Glomerular endothelial cell (primary cell): Measurements from ENCODE around the gene PMEPA1. TPM values are rescaled to one million over a fixed set of nuclear protein-coding genes. Genes with fewer than 3 reads are reported as not detected.
A peak's percentile ranks its signal among the peaks of the same experiment; 100 is the strongest.

Experiments used
- DNase-seq: peaks from one replicate; pipeline ENCODE4 v3.0.0-alpha.2; 2011; ENCODE audit warnings: low read depth, low spot score; ENCODE audit errors: extremely low read depth
- total RNA-seq: library from RNA; depleted of rRNA; stranded (reverse); fragments of >200 nt; gene quantifications from 2 replicates; pipeline ENCODE4 v1.2.3, GENCODE V29; 2015

The PMEPA1 gene
- total RNA-seq, 1 donor from 2014 or later, result 11.9 TPM

- no peak for DNase-seq
Observed at GRCh38 chr20:57663241-57663640, 46.6 kb downstream of the PMEPA1 start.

GRCh38 chr20:57662456-57663240 lies 47.2 kb downstream of the PMEPA1 start:
- DNase-seq, result no peak

GRCh38 chr20:57661746-57662455 lies 47.9 kb downstream of the PMEPA1 start:
- DNase-seq, result no peak

GRCh38 chr20:57660922-57661745 lies 48.7 kb downstream of the PMEPA1 start:
- DNase-seq, result no peak

- DNase-seq, result no peak
Observed at GRCh38 chr20:57660181-57660921, 49.5 kb downstream of the PMEPA1 start.

GRCh38 chr20:57659517-57660180 lies 50.2 kb downstream of the PMEPA1 start:
- no peak for DNase-seq

GRCh38 chr20:57658833-57659516 lies 50.8 kb downstream of the PMEPA1 start:
- DNase-seq, result no peak

- DNase-seq, result no peak
Observed at GRCh38 chr20:57658447-57658832, 51.4 kb downstream of the PMEPA1 start.

GRCh38 chr20:57657535-57658446 lies 52.0 kb downstream of the PMEPA1 start:
- no peak for DNase-seq

- DNase-seq, result no peak
Observed at GRCh38 chr20:57656821-57657534, 52.8 kb downstream of the PMEPA1 start.

- DNase-seq, result no peak
Observed at GRCh38 chr20:57656252-57656820, 53.5 kb downstream of the PMEPA1 start.

GRCh38 chr20:57655809-57656155 lies 54.0 kb downstream of the PMEPA1 start:
- no peak for DNase-seq

GRCh38 chr20:57654998-57655808 lies 54.6 kb downstream of the PMEPA1 start:
- DNase-seq, result no peak

- peak; percentile 22 for DNase-seq
Observed at GRCh38 chr20:57654363-57654997, 55.3 kb downstream of the PMEPA1 start.

- no peak for DNase-seq
Observed at GRCh38 chr20:57653910-57654309, 55.9 kb downstream of the PMEPA1 start.

- no peak for DNase-seq
Observed at GRCh38 chr20:57653546-57653900, 56.3 kb downstream of the PMEPA1 start.
